ENCODE measurements around the gene ITGA5.

DNA sequence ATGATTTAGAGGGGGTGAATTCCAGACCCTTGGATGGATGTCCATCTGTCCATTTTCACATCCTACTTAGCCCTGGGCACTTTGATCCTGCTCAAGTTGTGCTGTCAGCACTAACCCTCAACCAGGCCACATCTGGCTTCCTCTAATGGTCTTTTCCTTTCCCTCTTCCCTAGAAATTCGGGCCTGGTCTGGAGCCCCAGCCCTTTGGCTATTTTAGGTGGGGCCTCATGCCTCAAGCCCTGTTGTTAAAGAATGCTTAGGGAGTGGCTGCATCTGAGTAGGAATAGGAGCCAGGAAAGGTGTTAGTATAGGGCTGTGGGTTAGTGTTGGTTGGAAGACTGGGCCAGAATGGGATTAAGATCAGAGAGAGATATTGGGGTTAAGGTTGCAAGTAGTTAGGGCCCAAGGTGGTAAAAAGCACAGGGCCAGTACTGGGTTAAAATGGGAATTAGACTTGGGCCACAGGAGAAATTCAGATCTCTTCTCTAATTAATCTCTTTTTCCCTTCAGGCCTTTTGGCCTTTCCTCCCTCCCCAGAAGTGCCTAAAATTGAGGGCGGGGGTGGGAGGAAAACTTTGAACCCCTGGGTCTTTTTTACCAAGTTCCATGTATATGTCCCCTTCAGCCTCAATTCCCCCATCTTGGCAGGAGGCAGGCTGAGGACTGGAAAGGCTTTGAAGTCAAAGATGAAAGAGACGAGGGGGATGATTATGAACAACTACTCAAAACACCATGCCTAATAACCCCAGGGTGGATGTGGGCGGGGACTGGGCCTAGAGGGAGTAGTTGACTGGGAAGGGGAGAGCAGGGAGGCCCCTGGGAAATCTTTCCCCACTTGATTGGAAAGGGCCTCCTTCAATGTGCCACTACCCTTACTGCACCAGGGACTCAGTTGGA, 30.6 kb downstream of the ITGA5 start:
- TF ChIP-seq ELF4 (IDR thresholded peaks at IDR 0.05) (no peak), L3MBTL2 (conservative IDR thresholded peaks at IDR 0.05) (no peak), FOXA1 (IDR thresholded peaks at IDR 0.05) (no peak), NFRKB (IDR thresholded peaks at IDR 0.05) (no peak), FOXK2 (IDR thresholded peaks at IDR 0.05) (no peak)

Data from HEK293T (cell line).